Brain microvascular endothelial cell (primary cell): Measurements from ENCODE around the gene MRNIP.
A peak's percentile ranks its signal among the peaks of the same experiment; 100 is the strongest.

ENCODE experiments used
- DNase-seq: peaks from one replicate; pipeline ENCODE4 v3.0.0-alpha.2; 2020
- H3K27ac ChIP-seq: fragments of 250-450 bp; sonication (Bioruptor Pico); 2 replicates; pipeline ENCODE4 v1.5.1; 2020; ENCODE audit warnings: mild to moderate bottlenecking, moderate library complexity
- H3K27me3 ChIP-seq: fragments of 250-450 bp; sonication (Bioruptor Pico); replicated peaks from 2 replicates; pipeline ENCODE4 v1.5.1; 2020; ENCODE audit warnings: mild to moderate bottlenecking
- H3K36me3 ChIP-seq: fragments of 250-450 bp; sonication (Bioruptor Pico); replicated peaks from 2 replicates; pipeline ENCODE4 v1.5.1; 2020; ENCODE audit warnings: mild to moderate bottlenecking
- H3K4me3 ChIP-seq: 2 replicates; pipeline ENCODE4 v1.5.1; 2011; ENCODE audit warnings: low read depth, mild to moderate bottlenecking, control low read depth, low read length, moderate library complexity
- CTCF ChIP-seq: IDR thresholded peaks from 2 replicates; pipeline ENCODE4 v1.5.1; 2011; ENCODE audit warnings: low read depth, mild to moderate bottlenecking, moderate library complexity, low read length, control low read depth, inconsistent platforms; ENCODE audit errors: missing control alignments
- in situ Hi-C: cut with HindIII; loops from 2 replicates; pipeline ENCODE4 v1.10.0; 2017; ENCODE audit warnings: low sequenced_read_pairs, low pct_ligation_motif_present

The MRNIP gene

GRCh38 chr5:179870952-179871351, 12.3 kb upstream of the MRNIP start:
- Histone ChIP-seq H3K36me3 (peaks cover 48% of the 10 kb centered on the region), H3K4me3 (no peak overlapping the region), H3K27me3 (no peaks in the 10 kb centered on the region), H3K27ac (no peak overlapping the region)
- in situ Hi-C loops = no loop called here
- TF ChIP-seq CTCF = no peak
- no peak for DNase-seq

GRCh38 chr5:179870403-179870903, 11.8 kb upstream of the MRNIP start:
- Histone ChIP-seq H3K27me3 (no peaks in the 10 kb centered on the region), H3K4me3 (no peak overlapping the region), H3K36me3 (peaks cover 48% of the 10 kb centered on the region), H3K27ac (no peak overlapping the region)
- peak; percentile 11 for DNase-seq
- in situ Hi-C loops = no loop called here
- peak; percentile 11 for TF ChIP-seq CTCF

- peaks cover 53% of the 10 kb centered on the region for H3K36me3 ChIP-seq
- H3K27ac ChIP-seq = no peak overlapping the region
- H3K27me3 ChIP-seq = no peaks in the 10 kb centered on the region
- H3K4me3 ChIP-seq = no peak overlapping the region
- in situ Hi-C loops = no loop called here
- DNase-seq = no peak
- no peak for TF ChIP-seq CTCF
Measured at GRCh38 chr5:179869641-179870402, 11.2 kb upstream of the MRNIP start.

- no peak for TF ChIP-seq CTCF
- H3K36me3 ChIP-seq = peaks cover 53% of the 10 kb centered on the region
- H3K4me3 ChIP-seq = no peak overlapping the region
- no peak for DNase-seq
- H3K27me3 ChIP-seq = no peaks in the 10 kb centered on the region
- H3K27ac ChIP-seq = no peak overlapping the region
- in situ Hi-C loops = no loop called here
Measured at GRCh38 chr5:179869101-179869500, 10.5 kb upstream of the MRNIP start.

- in situ Hi-C loops = no loop called here
- H3K27ac ChIP-seq = no peak overlapping the region
- no peak for TF ChIP-seq CTCF
- no peaks in the 10 kb centered on the region for H3K27me3 ChIP-seq
- no peak for DNase-seq
- no peak overlapping the region for H3K4me3 ChIP-seq
- H3K36me3 ChIP-seq = peaks cover 59% of the 10 kb centered on the region
Measured at GRCh38 chr5:179868541-179868940, 9.9 kb upstream of the MRNIP start.

- Histone ChIP-seq H3K36me3 (peaks cover 60% of the 10 kb centered on the region), H3K27ac (no peak overlapping the region), H3K27me3 (no peaks in the 10 kb centered on the region), H3K4me3 (no peak overlapping the region)
- DNase-seq = no peak
- TF ChIP-seq CTCF = no peak
- in situ Hi-C loops = no loop called here
Measured at GRCh38 chr5:179867476-179867875, 8.9 kb upstream of the MRNIP start.
